ENCODE data around the gene ELF2. TPM values are rescaled to one million over a fixed set of nuclear protein-coding genes. Genes with fewer than 3 reads are reported as not detected.
"Not testable (repeated sequence)": the region's sequence is repeated elsewhere in the genome, so short reads cannot be mapped to it uniquely, and the experiment has no call there.

The ELF2 gene
- total RNA-seq, 2 experiments from 2014 or later, result 25.1 to 25.6 TPM

DNA sequence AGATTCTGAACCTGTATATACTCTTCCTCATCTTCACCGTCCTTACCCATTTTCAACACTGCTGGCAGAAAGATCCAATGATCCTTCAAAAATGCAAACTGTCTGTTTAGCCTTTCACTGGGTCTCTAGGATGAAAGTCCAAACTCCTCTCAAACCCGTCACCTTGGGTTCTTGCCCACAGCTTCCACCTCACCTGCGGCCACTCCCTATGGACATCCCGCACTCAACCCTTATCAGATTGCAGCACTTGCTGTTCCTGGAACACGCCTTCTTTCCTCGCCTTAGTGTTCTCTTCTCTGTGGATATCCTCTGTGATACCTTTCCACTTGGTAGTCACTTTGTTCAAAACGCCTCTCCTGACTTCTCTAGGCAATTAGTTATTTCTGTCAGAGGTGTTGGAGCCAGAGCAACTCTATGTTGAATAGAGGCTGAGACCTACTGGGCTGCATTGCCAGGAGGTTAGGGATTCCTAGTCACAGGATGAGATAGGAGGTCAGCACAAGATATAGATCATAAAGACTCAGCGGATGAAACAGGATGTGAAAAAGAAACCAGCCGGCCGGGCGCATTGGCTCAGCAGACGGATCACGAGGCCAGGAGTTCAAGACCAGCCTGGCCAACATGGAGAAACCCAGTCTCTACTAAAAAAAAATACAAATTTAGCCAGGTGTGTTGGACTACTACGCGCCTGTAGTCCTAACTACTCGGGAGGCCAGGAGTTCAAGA is 165.6 kb downstream of the ELF2 start:
- CTCF ChIA-PET, result no interaction called here
- intact Hi-C loops (cut with micrococcal nuclease), result loop anchor here (5.0 to 10.0 kb wide), 3 partner anchors 643 to 1513 kb away; partner anchors contain the start of genes ELMOD2 and SCOC
- Mint-ChIP-seq H3K27me3 (ENCODE audit: low read depth) (no peaks in the 10 kb centered on the region), H3K27ac (no peak overlapping the region), H3K36me3 (ENCODE audit: low read depth) (no peaks in the 10 kb centered on the region), H3K4me3 (no peak overlapping the region), H3K4me1 (ENCODE audit: low read depth) (peaks cover 19% of the 10 kb centered on the region), H3K9me3 (no peaks in the 10 kb centered on the region)
- DNase-seq, result no peak

DNA sequence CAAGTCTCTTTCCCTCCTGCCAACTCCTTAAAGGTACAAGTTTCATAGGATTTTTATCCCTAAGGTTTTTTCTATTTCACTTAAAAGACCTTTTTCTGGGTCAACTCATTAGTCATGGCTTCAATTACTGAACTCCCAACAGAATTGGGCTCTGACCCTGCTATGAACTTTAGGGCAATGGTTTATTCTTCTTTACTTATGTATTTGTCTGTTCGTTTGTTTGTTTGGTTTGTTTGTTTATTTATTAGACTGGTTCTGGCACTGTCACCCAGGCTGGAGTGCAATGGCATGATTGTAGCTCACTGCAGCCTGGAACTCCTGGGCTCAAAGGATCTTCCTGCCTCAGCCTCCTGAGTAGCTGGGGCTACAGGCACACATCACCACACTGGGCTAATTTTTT is 167.3 kb downstream of the ELF2 start:
- CTCF ChIA-PET, result no interaction called here
- intact Hi-C loops (cut with micrococcal nuclease), result loop anchor here (5.0 to 10.0 kb wide), 3 partner anchors 645 to 1515 kb away; partner anchors contain the start of genes ELMOD2 and SCOC
- H3K4me3 Mint-ChIP-seq, result no peak overlapping the region

DNA sequence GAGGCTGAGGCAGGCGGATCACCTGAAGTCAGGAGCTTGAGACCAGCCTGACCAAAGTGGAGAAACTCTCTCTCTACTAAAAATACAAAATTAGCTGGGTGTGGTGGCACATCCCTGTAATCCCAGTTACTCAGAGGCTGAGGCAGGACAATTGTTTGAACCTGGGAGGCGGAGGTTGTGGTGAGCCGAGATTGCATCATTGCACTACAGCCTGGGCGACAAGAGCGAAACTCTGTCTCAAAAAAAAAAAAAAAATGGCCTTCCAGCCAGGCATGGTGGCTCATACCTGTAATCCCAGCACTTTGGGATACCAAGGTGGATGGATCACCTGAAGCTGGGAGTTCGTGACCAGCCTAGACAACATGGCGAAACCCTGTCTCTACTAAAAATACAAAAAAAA is 168.7 kb downstream of the ELF2 start:
- H3K4me1 Mint-ChIP-seq (ENCODE audit: low read depth); H3K36me3 Mint-ChIP-seq (ENCODE audit: low read depth); H3K9me3 Mint-ChIP-seq; DNase-seq; H3K27me3 Mint-ChIP-seq (ENCODE audit: low read depth); H3K27ac Mint-ChIP-seq; H3K4me3 Mint-ChIP-seq; intact Hi-C loops (cut with micrococcal nuclease): not testable (repeated sequence)
- CTCF ChIA-PET, result interaction anchor here (0.6 kb wide), 1 partner anchor 136 kb away, joined by 3 read pairs; no protein-coding TSS in a partner anchor

More for the DNA sequence above, 167.3 kb downstream of the ELF2 start:
- DNase-seq, result no peak
- Mint-ChIP-seq H3K27me3 (ENCODE audit: low read depth) (no peaks in the 10 kb centered on the region), H3K4me1 (ENCODE audit: low read depth) (peaks cover 13% of the 10 kb centered on the region), H3K9me3 (no peaks in the 10 kb centered on the region), H3K27ac (no peak overlapping the region), H3K36me3 (ENCODE audit: low read depth) (no peaks in the 10 kb centered on the region)

DNA sequence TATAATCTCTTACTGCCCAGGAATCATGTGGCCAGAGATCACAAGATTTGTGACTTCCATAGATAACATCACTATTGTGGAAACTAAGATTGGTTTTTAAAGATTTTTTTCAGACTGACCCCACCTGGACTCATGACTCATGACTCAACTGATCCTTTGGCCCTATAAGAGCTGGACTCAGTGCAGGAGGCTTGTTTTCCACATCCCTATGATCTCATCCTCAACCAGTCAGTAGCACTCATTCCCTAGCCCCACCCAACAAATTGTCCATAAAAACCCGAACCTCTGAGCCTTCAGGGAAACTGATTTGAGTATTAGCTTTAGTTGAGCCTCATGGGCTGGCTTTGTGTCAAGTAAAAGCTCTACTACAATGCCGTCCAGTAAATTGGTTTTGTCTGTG is 169.4 kb downstream of the ELF2 start:
- Mint-ChIP-seq H3K4me3 (no peak overlapping the region), H3K27me3 (ENCODE audit: low read depth) (no peaks in the 10 kb centered on the region), H3K36me3 (ENCODE audit: low read depth) (no peaks in the 10 kb centered on the region), H3K9me3 (no peaks in the 10 kb centered on the region), H3K4me1 (ENCODE audit: low read depth) (no peaks in the 10 kb centered on the region), H3K27ac (no peak overlapping the region)
- intact Hi-C loops (cut with micrococcal nuclease), result no loop called here
- CTCF ChIA-PET, result interaction anchor here (0.6 kb wide), 1 partner anchor 136 kb away, joined by 3 read pairs; no protein-coding TSS in a partner anchor
- no peak for DNase-seq

Other genes starting within 250 kb of the ELF2 start
- gene NOCT, start 161.4 kb downstream of the ELF2 start, total RNA-seq, result 10 to 100 TPM in 1 of 2 experiments, 1 to 10 TPM in 1; 9.3 to 10.4 TPM
- not detected for gene MGARP, start 103.0 kb upstream of the ELF2 start, total RNA-seq
- gene NAA15, start 124.3 kb upstream of the ELF2 start, total RNA-seq, result 10 to 100 TPM; 91.5 to 94.0 TPM
- gene NDUFC1, start 125.3 kb upstream of the ELF2 start, total RNA-seq, result 10 to 100 TPM; 43.4 to 44.2 TPM

Data from activated naive CD4-positive, alpha-beta T cell treated with anti-CD3 and anti-CD28 coated beads for 36 hours (primary cell).